ENCODE results near the gene MYLK. TPM values are rescaled to one million over a fixed set of nuclear protein-coding genes. Genes with fewer than 3 reads are reported as not detected.

Gene MYLK
- total RNA-seq, 1 donor from 2014 or later: 15.1 TPM

DNA sequence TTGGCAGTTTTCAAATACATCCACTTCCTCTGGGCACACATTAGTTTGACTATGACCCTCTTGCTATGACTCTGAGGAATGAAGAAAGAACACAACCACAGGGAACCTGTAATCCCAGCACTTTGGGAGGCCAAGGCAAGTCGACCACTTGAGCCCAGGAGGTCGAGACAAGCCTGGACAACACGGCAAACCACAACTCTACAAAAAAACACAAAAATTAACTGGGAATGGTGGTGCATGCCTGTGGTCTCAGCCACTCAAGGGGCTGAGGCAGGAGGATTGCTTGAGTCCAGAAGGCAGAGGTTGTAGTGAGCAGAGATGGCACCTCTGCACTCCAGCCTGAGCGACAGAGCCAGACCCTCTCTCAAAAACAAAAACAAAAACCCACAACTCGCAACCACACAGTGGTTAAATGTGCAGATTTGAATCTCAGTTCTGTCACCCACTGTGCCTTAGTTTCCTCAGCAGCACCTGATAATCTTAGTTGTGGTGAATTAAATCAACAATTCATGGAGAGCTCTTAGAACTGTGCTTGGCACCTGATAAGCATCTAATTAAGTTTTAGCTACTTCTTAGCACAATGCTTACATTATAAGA is 65.7 kb downstream of the MYLK start:
- no peak for DNase-seq

GRCh38 chr3:123817413-123817812 is 66.7 kb downstream of the MYLK start:
- DNase-seq: no peak

DNA sequence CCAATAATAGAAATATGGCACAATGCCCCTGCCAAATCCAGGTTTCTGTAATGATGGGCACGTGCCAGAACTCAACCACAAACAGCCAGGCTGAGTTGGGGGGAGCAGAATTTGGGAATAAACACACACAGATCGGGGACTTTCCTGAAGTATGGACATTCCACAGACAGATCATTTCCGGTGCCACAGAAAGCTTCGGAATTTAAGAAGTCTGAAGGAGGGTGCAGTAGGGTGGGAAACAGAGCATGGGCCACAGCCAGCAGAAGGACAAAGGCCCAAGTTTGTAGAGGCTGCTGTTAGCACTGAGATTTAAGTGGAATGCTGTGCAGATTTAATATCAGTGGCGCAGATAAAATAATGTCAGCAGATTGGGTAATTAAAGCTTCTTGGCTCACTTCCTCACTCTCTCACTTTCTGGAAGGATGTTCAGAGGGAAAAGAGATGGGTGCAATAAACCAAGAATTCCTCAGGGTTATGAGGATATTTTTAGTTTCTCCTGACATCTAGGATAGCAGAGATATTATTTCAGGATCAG is 67.4 kb downstream of the MYLK start:
- no peak for DNase-seq

DNA sequence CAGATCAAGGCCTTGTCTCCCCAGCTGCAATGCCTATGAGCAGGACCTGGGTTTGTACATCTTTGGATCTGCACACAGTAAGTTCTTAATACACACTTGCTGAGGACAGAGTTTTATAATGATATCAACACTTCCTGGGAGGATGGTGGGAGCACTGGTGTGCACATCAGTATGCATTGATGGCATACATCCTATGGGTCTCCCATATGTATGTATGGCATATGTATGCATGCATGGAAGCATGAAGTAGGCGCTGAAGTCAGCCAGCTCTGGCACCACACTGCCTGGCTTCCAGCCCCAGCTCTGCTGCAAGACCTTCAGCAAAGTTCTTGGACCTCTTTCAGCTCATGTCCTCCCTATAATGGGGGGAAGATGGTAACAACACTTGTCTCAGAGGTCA is 68.2 kb downstream of the MYLK start:
- no peak for DNase-seq

DNA sequence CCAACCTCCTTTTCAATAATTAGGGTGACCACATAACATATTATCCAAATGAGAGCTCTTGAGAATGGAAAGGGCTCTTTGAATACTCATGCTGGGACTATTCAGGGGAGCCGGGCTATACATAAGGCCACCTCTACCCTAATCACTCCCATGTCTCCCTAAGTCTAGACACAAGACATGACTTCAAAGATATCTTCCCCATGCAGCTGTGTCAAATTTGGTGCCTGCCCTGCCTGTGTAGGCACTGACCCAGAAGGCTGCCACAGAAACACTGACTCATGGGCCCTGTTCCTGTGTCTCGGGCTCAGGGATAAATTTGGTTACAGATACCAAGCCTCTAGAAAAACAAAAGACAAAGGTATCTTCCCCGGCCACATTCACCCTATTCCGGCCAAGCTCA is 70.3 kb downstream of the MYLK start:
- DNase-seq: no peak

GRCh38 chr3:123809597-123809996 is 74.5 kb downstream of the MYLK start:
- DNase-seq: no peak

DNA sequence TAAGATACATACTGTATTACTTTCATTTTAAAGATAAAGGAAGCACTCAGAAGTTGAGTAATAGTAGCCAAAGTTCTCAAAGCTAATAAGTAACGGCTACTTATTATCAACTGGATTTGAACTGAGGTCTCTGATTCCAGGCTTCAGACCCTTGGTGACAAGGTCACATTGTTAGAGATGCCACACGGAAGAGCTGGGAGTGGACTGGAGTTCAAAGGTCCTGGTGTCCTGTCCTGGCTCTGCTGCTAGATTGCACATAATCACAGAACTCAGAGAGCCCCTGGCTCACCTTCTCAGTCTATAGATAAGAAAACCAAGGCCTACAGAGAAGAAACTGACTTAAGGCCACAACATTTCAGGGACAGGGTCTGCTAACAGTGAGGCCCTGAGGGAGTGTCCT is 75.3 kb downstream of the MYLK start:
- DNase-seq: no peak

- no peak for DNase-seq
Measured at GRCh38 chr3:123807820-123808219, 76.3 kb downstream of the MYLK start.

- DNase-seq: no peak
Measured at GRCh38 chr3:123805504-123805903, 78.6 kb downstream of the MYLK start.

DNA sequence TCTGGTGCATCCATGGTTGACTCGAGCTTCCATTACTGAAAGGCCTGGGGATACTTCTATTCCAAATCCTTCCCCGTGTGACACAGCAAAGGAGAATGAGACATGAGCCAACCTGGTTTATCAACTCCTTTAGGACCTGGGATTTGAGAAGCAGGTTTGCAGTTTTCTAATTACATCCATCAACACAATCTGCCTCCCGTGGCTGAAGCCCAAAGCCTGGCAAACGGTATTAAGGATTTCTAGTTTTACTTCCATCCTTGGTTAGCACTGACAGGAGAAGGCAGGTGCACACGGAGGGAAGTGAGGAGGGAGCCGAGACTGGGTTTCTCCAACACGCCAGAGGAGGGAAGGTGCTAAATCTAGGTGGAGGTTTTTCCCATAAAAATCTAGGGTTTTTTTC is 79.0 kb downstream of the MYLK start:
- no peak for DNase-seq

GRCh38 chr3:123804676-123805075 is 79.5 kb downstream of the MYLK start:
- no peak for DNase-seq

GRCh38 chr3:123803521-123803920 is 80.6 kb downstream of the MYLK start:
- no peak for DNase-seq

DNA sequence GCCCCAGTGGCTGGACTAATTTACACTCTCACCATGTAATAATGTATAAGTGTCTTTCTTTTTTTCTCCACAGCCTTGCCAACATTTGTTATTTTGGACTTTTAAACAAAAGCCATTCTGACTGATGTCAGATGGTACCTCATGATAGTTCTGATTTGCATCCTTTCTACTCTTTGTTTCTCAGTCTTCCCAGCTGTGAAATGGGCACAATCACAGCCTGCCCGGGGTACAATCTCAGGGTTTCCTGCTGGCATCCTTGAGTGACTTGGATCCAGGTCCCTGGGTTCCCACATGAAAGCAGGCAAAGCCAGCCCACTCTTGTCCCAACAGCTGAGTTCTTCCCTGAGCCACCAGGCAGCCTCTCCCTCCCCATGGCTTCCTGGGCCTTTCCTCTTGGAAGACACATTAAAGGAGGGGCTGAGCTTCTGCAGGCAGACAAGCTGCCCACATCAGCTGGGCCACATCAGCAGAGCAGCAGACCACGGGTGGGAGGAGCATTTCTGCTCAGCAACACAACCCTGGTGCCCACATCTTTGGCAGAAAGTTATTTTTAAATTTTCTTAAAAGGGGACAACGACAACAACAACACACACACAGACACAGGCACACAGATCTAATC is 82.0 kb downstream of the MYLK start:
- no peak for DNase-seq

GRCh38 chr3:123801474-123801873 is 82.7 kb downstream of the MYLK start:
- no peak for DNase-seq

DNA sequence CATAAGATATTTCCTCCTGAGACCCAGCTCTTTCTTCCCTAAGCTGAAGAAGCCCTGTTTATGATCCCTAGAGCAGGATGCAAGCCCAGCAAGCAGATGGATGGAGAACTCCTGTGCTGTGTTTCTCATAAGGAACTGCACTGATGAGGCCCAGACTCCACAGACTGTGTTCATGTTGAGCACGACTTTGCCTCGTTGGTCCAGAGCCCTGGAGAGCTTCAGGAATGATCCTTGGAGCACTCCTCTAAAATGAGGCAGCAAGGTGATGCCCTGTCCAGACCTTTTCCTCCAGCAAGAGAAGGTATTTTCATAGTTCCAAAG is 83.8 kb downstream of the MYLK start:
- no peak for DNase-seq

DNA sequence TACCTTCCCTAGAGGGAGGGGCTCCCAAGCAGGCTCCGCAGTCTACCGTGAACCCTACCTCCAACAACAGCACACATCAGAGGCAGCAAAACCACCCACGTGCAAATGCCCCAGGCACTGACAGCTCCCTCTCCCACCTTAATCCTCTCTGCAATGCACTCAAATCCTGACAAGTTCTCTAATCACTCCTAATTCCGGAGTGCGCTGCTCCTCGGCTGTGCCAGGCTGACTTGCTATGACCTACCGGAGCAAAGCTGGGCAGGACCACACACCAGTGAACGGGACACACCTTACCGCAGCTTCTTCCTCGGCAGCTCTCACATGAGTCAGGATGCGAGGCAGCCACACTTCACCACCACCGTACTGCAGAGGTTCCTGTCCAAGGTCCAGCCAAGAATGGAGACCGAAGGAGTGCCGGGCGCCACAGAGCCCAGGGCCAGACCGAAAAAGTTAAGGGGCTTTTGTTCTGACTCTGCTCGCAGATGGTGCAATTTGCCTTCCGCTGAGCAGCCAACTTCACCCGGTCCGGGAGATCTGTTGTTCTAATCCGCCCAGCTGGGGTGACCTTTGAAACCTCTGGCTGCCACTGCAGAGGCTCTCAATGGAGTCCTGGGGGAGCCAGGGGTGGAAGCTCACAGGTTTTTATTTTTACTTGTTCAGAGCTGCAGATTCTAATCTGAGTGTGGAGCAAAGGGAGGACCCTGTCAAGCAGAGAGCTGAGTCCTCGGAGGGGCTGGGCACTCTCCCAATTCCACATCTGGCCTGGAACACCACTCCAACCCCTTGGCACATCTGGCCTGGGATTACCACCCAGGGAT is 84.4 kb downstream of the MYLK start:
- DNase-seq: no peak

DNA sequence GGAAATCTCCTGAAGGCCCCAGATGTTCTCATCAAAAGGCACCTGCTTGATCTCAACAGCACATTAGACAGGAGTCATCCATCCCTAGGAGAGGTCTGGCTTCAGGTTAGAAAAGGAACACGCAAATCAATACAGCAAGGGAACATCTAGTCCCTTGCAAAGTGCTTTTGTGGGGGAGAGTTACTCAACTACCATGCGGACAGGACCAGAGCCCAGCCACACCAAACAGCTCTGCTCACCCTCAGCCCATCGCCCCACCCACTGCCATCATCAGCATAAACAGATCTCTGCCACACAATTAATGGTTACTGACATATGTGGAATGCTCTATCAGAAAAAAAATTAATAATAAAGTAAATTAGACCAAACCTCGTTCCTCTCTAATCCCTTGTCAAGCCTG is 85.6 kb downstream of the MYLK start:
- DNase-seq: no peak

GRCh38 chr3:123795471-123796251 is 88.5 kb downstream of the MYLK start:
- no peak for DNase-seq

DNA sequence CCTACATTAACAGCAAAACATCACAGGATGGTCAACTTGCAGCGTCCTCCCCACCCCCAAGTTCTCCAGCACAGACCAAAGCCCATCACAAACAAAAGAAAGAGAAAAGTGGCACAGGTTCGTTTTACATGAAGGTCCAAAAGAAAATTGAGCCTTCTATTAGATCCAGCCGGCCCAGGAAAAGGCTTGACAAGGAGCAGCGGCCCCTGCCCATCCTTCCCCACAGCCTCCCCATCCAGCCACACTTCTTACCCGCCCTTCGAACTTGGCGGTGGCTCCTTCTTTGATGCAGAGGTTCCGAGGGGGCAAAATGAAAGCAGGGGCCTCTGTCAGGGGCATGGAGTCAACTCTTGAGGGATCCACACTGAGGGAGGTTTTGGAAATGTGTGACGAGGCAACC is 90.7 kb downstream of the MYLK start:
- DNase-seq: no peak

GRCh38 chr3:123792473-123793201 is 91.5 kb downstream of the MYLK start:
- DNase-seq: no peak

DNA sequence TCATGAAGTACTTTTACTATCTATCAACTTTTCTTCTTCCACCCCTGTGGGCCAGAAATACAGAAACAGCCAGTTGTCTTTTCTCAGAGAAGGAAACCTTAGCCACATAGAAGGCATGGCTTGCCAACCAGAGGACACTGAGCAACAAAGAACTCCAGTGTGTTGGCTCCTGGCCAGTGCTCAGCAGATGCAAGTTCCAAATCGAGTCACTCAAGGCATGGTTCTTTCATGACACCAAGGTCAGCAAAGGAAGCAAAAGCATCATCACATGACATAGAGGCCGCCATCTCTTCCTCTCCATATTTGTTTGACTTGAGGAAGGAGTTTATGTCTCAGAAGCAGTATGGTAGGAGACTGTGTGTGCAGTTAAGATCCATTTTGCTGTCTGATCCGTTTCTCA is 92.2 kb downstream of the MYLK start:
- DNase-seq: no peak

GRCh38 chr3:123791417-123791816 is 92.7 kb downstream of the MYLK start:
- no peak for DNase-seq

All from occipital lobe (tissue), 2 donors.